Loucy (cell line): ENCODE measurements around the gene EIF5A.

Experiments used
- H2AFZ ChIP-seq: fragments of 200-600 bp; sonication (generic); 2 replicates; pipeline ENCODE4 v1.6.0; 2016; ENCODE audit warnings: antibody characterized with exemption, mild to moderate bottlenecking, low read length, moderate library complexity
- H3F3A ChIP-seq: fragments of 200-600 bp; 2 replicates; pipeline ENCODE4 v1.6.0; 2016; ENCODE audit warnings: antibody characterized with exemption, low read depth, mild to moderate bottlenecking
- H3K27me3 ChIP-seq: fragments of 200-600 bp; sonication (generic); 2 replicates; pipeline ENCODE4 v1.6.1; 2014; ENCODE audit warnings: low read length, mild to moderate bottlenecking; ENCODE audit not compliant: insufficient read depth, poor library complexity, severe bottlenecking
- H3K36me3 ChIP-seq: fragments of 200-600 bp; sonication (generic); 2 replicates; pipeline ENCODE4 v1.6.1; 2016; ENCODE audit warnings: low read length; ENCODE audit not compliant: insufficient read depth
- H3K4me1 ChIP-seq: fragments of 200-600 bp; sonication (generic); 2 replicates; pipeline ENCODE4 v1.5.1; 2014; ENCODE audit warnings: low read length, mild to moderate bottlenecking; ENCODE audit not compliant: insufficient read depth, poor library complexity, severe bottlenecking
- H3K4me2 ChIP-seq: fragments of 200-600 bp; sonication (generic); 2 replicates; pipeline ENCODE4 v1.6.0; 2014; ENCODE audit warnings: antibody characterized with exemption, low read length, low read depth, mild to moderate bottlenecking; ENCODE audit not compliant: poor library complexity, severe bottlenecking
- H3K4me3 ChIP-seq: fragments of 200-600 bp; sonication (generic); 2 replicates; pipeline ENCODE4 v1.5.1; 2014; ENCODE audit warnings: low read length, mild to moderate bottlenecking, mixed read lengths; ENCODE audit not compliant: poor library complexity, severe bottlenecking
- H3K79me2 ChIP-seq: fragments of 200-600 bp; sonication (generic); 2 replicates; pipeline ENCODE4 v1.6.1; 2014; ENCODE audit warnings: low read length; ENCODE audit not compliant: insufficient read depth
- H3K9ac ChIP-seq: fragments of 200-600 bp; sonication (generic); 2 replicates; pipeline ENCODE4 v1.6.0; 2014; ENCODE audit warnings: mild to moderate bottlenecking, low read depth, low read length, moderate library complexity; ENCODE audit not compliant: poor library complexity, severe bottlenecking
- H3K9me2 ChIP-seq: fragments of 200-600 bp; sonication (generic); replicated peaks from 2 replicates; pipeline ENCODE4 v1.6.1; 2016; ENCODE audit warnings: low read depth, low read length, mixed read lengths
- H3K9me3 ChIP-seq: fragments of 200-600 bp; sonication (generic); 2 replicates; pipeline ENCODE4 v1.6.1; 2014; ENCODE audit warnings: mild to moderate bottlenecking, antibody characterized with exemption, low read length, low read depth; ENCODE audit not compliant: insufficient read depth
- H4K20me1 ChIP-seq: fragments of 200-600 bp; sonication (generic); 2 replicates; pipeline ENCODE4 v1.6.0; 2014; ENCODE audit warnings: antibody characterized with exemption, low read length, mild to moderate bottlenecking; ENCODE audit not compliant: insufficient read depth, poor library complexity, severe bottlenecking
- CTCF ChIP-seq: fragments of 200-600 bp; sonication (generic); conservative IDR thresholded peaks from 2 replicates; pipeline ENCODE4 v1.5.1; 2014; ENCODE audit warnings: mild to moderate bottlenecking, antibody characterized with exemption, low read length
- EZH2phosphoT487 ChIP-seq: fragments of 200-600 bp; IDR thresholded peaks from 2 replicates; pipeline ENCODE4 v1.6.1; 2018; ENCODE audit warnings: antibody characterized with exemption, mild to moderate bottlenecking, moderate library complexity, borderline replicate concordance

Gene EIF5A

GRCh38 chr17:7312432-7313087 lies 5.1 kb downstream of the EIF5A start:
- no peak overlapping the region for H2AFZ ChIP-seq

GRCh38 chr17:7313088-7313889 lies 5.9 kb downstream of the EIF5A start:
- H3K9me2 ChIP-seq, result no peaks in the 10 kb centered on the region
- no peak overlapping the region for H3K9ac ChIP-seq
- peaks cover 63% of the 10 kb centered on the region for H3K79me2 ChIP-seq
- peak overlapping the region; percentile 77 for H3K4me3 ChIP-seq
- H3K4me1 ChIP-seq, result peaks cover 42% of the 10 kb centered on the region
- peaks cover 62% of the 10 kb centered on the region for H4K20me1 ChIP-seq
- H3K4me2 ChIP-seq, result peak overlapping the region; percentile 82
- H3F3A ChIP-seq, result peaks cover 12% of the 10 kb centered on the region
- no peak overlapping the region for H2AFZ ChIP-seq
- no peaks in the 10 kb centered on the region for H3K9me3 ChIP-seq
- H3K27me3 ChIP-seq, result peaks cover 4% of the 10 kb centered on the region
- TF ChIP-seq EZH2phosphoT487, result no peak
- no peak; the same call in 1 of the 2 replicates for TF ChIP-seq CTCF
- peaks cover 54% of the 10 kb centered on the region for H3K36me3 ChIP-seq

More at GRCh38 chr17:7312432-7313087, 5.1 kb downstream of the EIF5A start:
- H3K4me2 ChIP-seq, result peak overlapping the region; percentile 82
- H4K20me1 ChIP-seq, result peaks cover 65% of the 10 kb centered on the region
- H3K79me2 ChIP-seq, result peaks cover 70% of the 10 kb centered on the region
- no peaks in the 10 kb centered on the region for H3K9me3 ChIP-seq
- H3K36me3 ChIP-seq, result peaks cover 47% of the 10 kb centered on the region
- peaks cover 14% of the 10 kb centered on the region for H3F3A ChIP-seq
- no peak overlapping the region for H3K9ac ChIP-seq
- H3K4me1 ChIP-seq, result peaks cover 42% of the 10 kb centered on the region
- H3K4me3 ChIP-seq, result no peak overlapping the region
- no peaks in the 10 kb centered on the region for H3K9me2 ChIP-seq
- TF ChIP-seq EZH2phosphoT487, result no peak
- no peak for TF ChIP-seq CTCF
- peaks cover 11% of the 10 kb centered on the region for H3K27me3 ChIP-seq

- Histone ChIP-seq H4K20me1 (peaks cover 54% of the 10 kb centered on the region), H3K9ac (peak overlapping the region; percentile 75), H3F3A (peaks cover 7% of the 10 kb centered on the region), H3K36me3 (peaks cover 59% of the 10 kb centered on the region), H3K4me3 (peak overlapping the region; percentile 77), H3K4me1 (peaks cover 42% of the 10 kb centered on the region), H2AFZ (no peak overlapping the region), H3K9me3 (no peaks in the 10 kb centered on the region), H3K79me2 (peaks cover 55% of the 10 kb centered on the region), H3K9me2 (no peaks in the 10 kb centered on the region), H3K27me3 (no peaks in the 10 kb centered on the region), H3K4me2 (peak overlapping the region; percentile 82)
- TF ChIP-seq CTCF, result no peak
- TF ChIP-seq EZH2phosphoT487, result no peak
Measured at GRCh38 chr17:7313890-7314718, 6.7 kb downstream of the EIF5A start.
